C4-2B (cell line): ENCODE results near the gene THEM5.

Source experiments
- ZFX ChIP-seq: fragments of 450-650 bp; IDR thresholded peaks from 2 replicates; pipeline ENCODE4 v1.6.1; 2017
- TF ChIP-seq, protein P1 (sequence below): fragments of 450-650 bp; conservative IDR thresholded peaks from 2 replicates; pipeline ENCODE4 v1.5.1; 2017; ENCODE audit warnings: mild to moderate bottlenecking

DNA sequence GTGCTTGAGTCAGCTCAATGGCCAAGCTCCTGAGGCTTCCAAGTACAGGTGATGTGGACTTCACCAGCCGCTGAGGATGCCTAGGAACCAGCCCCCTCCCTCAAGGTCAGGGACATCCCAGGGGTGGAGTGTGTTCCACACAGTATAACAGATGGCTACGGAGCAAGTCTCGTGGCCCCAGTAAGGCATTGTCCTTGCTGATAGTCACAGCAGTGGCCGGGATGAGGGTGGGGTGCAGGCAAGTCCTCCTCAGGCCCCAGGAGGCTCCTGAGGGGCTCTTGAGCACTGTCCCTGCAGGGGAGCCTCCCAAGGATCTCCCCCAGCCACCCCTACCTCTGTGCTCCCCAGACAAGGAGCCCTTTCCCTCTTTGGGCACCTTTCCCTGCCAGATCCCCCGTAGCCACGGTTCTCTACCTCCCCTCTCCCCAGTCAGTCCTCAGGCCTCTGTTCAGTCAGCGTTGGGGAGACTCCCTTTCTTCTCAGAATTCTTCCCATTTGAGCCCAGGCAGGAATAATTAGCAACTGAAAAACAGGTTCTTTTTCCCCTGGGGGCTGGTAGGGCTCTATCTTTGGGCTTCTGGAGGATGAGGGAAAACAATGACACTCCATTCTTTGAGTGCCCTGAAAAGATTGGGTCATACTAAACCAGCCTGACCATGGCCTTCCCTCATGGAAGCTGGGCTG lies 7.1 kb upstream of the THEM5 start:
- TF ChIP-seq, protein P1, sequence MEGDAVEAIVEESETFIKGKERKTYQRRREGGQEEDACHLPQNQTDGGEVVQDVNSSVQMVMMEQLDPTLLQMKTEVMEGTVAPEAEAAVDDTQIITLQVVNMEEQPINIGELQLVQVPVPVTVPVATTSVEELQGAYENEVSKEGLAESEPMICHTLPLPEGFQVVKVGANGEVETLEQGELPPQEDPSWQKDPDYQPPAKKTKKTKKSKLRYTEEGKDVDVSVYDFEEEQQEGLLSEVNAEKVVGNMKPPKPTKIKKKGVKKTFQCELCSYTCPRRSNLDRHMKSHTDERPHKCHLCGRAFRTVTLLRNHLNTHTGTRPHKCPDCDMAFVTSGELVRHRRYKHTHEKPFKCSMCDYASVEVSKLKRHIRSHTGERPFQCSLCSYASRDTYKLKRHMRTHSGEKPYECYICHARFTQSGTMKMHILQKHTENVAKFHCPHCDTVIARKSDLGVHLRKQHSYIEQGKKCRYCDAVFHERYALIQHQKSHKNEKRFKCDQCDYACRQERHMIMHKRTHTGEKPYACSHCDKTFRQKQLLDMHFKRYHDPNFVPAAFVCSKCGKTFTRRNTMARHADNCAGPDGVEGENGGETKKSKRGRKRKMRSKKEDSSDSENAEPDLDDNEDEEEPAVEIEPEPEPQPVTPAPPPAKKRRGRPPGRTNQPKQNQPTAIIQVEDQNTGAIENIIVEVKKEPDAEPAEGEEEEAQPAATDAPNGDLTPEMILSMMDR: no peak
- TF ChIP-seq ZFX: no peak
